Stimulated activated CD4-positive, alpha-beta T cell treated with anti-CD3 and anti-CD28 coated beads, Interleukin-15, amount 100 ng/mL, for 48 hours (primary cell): ENCODE data around the gene DNAH17.

Experiments used
- DNase-seq, 2 donors: peaks; one replicate each; pipeline ENCODE4 v3.0.0-alpha.2; 2020; ENCODE audit warnings: low read depth in 2 of 2

DNAH17 gene

GRCh38 chr17:78430892-78431691, 146.1 kb downstream of the DNAH17 start:
- DNase-seq, result no peak

- no peak for DNase-seq
These were observed 147.6 kb downstream of the DNAH17 start for GRCh38 chr17:78429618-78429995.

DNA sequence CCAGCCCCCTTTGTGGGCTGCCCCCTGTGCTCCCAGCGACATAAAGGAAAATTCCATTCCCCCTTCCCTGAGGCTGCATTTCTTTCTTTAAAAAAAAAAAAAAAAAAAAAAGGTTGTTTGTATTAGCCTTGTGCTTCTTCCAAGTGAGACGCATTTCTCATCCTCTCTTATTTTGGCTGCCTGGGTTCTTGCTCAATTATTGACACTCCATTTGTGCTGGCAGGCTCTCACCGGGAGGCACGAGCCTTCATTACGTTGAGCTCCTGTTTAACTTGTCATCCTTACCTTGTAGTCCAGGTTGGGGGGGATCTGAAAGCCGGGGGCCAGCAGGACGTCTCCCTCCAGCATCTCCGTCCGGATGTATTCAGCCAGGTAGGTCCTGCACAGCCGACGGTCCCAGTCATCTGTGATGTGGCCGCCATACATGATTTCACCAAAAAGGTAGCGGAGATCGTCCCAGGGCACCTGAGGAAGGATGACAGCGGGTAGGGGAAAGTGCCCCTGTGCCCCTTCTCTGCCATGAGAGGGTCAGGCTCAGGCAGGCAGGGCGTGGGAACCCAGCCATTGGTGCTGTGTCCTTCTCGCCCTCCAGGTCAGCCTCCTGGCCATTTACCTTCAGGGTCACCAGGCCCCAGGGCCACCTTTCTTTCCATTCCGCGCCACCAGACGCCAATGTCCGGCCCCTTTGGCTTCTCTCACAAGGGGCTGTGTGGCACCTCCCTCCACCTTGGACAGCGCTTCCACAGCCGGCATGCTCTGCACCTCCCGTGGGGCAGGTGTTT, 148.2 kb downstream of the DNAH17 start:
- DNase-seq, result no peak

DNA sequence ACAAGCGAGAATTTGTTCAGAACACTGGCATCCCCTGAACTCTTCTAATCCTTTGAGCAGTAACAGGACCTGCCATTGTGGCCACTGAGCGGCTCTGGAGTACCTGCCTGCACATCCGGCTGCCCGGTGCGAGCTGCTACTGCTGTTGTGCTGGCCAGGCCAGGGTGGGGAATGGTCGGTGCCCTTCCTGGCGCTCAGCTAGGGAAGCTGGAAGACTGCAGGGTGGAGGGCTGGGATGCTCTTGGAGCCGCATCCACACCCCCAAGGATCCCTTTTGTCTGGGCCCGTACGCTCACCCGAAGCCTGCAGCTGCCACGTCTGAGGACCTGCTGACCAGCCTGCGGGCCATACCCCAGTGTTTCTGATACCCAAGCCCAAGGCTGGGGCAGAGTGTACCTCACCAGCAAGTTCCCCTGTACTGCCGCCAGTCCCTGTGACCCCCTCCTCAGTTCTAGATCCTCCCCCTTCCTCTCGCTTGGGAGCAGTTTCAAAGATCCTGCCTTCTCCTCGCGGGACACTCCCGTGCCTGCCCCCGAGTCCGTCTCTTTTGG, 149.1 kb downstream of the DNAH17 start:
- DNase-seq, result no peak

GRCh38 chr17:78427140-78427539, 150.1 kb downstream of the DNAH17 start:
- DNase-seq, result no peak

DNA sequence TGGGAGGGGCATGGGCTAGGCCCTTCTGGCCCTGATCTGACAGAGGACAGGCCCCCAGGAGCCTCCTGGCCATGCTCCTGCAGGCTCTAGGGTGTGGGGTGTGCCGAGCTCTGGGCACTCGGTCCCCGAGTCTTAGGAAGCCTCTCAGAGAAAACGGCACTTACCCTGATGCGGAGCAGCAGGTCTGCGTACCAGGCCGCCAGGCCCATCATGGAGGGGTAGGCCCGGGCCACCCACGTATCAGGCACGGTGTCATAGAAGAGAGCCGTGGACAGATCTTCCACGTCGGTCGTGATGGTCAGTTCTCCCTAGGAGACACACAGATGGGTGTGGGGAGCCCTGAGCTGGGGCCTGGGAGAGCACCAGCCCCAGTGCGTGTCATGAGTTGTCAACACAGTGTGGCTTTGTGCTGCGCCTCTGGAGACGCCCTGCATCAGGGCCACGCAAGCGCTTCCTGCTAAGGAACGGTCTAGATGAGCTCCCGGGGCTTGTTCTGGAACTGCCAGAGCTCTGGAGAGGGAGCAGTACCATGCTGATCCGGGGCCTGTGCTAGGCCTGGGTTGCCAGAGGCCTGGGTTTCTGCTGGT, 150.8 kb downstream of the DNAH17 start:
- DNase-seq, result no peak

GRCh38 chr17:78425429-78425828, 151.8 kb downstream of the DNAH17 start:
- no peak for DNase-seq

GRCh38 chr17:78423961-78424675, 153.1 kb downstream of the DNAH17 start:
- no peak for DNase-seq

DNA sequence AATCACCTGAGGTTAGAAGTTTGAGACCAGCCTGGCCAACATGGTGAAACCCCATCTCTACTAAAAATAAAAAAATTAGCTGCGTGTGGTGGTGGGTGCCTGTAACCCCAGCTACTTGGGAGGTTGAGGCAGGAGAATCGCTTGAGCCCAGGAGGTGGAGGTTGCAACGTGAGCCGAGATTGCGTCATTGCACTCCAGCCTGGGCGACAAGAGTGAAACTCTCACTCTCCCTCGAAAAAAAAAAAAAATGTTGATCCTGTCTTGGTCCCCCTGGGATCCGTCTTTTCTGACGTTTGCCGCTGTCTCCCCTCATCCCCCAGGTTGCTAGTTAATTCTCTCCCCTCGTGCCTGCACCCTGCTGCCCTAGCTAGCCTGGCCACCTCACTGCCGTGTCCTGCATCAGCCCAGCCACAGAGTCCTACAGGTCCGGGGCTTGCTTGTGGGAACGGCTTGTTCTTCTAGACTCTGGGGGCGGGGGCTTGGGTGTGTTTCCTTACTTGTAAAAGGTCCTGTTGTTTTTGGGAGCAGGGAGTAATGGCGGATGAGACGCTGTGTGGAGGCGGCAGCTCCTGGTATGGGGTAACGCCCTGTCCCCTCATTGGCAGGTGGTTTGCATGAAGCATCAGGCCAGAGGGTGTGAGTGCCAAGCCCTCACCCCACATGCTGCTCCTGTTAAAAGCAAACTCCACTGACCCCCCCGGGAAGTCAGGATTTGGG, 154.2 kb downstream of the DNAH17 start:
- DNase-seq, result no peak

GRCh38 chr17:78422267-78422605, 155.0 kb downstream of the DNAH17 start:
- no peak for DNase-seq

- DNase-seq, result peak; percentile 50 to 62
These were observed 155.5 kb downstream of the DNAH17 start for GRCh38 chr17:78421534-78422266.

GRCh38 chr17:78421084-78421533, 156.1 kb downstream of the DNAH17 start:
- no peak for DNase-seq

DNA sequence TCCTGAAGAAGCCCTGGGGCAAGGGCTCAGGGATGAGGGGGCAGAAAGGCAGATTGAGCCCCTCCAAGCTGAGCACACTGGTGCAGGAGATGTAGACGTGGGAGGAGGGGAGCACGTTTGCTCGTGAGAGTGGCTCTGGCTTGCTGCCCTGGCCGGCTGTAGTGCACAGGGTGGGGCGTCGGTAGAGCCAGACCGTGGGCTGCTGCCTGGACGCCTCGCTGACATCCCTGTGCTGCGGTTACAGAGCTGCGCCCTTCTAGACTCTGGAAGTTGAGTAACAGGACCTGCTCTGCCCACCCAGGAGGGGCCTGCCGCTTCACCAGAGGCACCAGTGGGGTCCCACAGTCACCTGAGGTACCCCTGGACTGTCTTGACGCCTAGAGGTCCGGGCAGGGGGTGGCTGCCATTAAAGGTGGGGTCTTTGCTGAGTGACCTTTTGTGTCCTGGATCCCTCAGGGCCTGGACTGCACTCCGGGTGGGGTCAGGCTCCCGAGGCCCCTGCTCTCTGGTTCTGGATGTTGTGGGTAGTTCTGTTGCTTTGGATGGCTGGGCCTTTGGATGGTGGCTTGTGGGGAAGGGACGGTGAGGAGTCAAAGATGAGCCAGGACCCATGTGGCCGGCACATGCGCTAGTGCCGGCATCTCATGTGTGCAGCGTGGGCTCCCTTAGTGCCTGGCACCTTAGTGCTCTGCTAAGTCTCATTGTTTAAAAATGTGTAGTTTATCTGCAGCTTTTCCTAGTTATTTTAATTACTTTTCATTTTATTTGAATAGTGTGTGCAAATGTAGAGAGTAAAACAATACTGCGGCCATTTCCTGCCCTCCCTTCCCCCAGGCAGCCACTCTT, 157.0 kb downstream of the DNAH17 start:
- DNase-seq, result no peak

- no peak for DNase-seq
These were observed 158.7 kb downstream of the DNAH17 start for GRCh38 chr17:78418326-78419026.

DNA sequence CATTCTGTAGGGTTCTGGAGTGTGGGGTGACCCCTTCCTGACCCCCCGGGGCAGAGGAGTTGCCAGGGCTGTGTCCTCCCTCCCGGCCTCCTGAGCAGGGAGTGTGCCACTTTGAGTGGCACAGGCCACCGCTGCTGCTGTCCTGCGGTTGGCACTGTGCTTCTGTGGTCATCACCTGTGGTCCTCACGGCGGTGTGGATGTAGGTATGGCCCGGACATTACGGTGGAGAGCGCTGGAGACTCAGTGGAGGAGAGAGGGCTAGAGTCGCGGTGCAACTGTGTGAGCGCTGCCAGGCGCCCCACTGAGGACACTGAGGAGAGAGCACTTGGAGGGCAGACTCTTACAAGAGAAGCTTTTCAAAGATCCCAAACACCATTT, 159.7 kb downstream of the DNAH17 start:
- DNase-seq, result no peak

GRCh38 chr17:78416791-78417530, 160.2 kb downstream of the DNAH17 start:
- DNase-seq, result no peak

- no peak for DNase-seq
These were observed 161.1 kb downstream of the DNAH17 start for GRCh38 chr17:78415821-78416711.
